ENCODE results near the gene MRM1.

Gene MRM1

GRCh38 chr17:36632916-36633771 is 31.8 kb downstream of the MRM1 start:
- no peak for DNase-seq

DNA sequence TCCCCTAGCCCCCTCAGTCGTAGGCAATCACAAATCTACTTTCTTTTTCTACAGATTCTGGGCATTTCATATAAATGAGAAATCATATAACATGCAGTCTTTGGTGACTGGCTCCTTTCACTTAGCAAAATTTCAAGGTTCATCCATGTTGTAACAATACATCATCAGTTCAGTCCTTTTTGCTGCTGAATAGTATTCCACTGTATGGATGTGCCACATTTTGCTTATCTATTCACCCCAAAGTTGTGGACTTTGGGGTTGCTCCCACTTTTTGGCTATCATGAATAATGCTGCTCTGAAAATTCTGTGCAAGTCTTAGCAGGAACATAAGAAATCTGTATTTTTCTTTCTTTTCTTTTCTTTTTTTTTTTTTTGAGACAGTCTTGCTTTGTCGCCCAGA is 39.0 kb downstream of the MRM1 start:
- no peak for DNase-seq

DNA sequence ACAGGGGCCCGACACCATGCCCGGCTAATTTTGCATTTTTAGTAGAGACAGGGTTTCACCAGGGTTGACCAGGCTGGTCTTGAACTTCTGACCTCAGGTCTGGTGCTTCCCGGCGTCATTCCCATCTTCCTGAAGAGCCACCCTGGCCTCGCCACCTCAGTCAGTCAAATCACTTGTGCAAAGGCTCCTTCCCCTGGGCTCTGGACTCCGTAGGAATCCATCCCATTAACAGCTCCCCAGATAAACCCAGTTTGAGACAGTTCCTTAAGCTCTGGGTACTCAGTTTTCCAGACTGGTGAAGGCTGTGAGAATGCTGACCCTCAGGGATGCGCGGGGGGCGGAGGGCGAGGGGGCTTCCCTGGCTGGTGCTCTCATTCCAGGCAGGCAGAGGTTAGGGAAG is 39.5 kb downstream of the MRM1 start:
- no peak for DNase-seq

GRCh38 chr17:36641331-36641876 is 40.0 kb downstream of the MRM1 start:
- no peak for DNase-seq

DNA sequence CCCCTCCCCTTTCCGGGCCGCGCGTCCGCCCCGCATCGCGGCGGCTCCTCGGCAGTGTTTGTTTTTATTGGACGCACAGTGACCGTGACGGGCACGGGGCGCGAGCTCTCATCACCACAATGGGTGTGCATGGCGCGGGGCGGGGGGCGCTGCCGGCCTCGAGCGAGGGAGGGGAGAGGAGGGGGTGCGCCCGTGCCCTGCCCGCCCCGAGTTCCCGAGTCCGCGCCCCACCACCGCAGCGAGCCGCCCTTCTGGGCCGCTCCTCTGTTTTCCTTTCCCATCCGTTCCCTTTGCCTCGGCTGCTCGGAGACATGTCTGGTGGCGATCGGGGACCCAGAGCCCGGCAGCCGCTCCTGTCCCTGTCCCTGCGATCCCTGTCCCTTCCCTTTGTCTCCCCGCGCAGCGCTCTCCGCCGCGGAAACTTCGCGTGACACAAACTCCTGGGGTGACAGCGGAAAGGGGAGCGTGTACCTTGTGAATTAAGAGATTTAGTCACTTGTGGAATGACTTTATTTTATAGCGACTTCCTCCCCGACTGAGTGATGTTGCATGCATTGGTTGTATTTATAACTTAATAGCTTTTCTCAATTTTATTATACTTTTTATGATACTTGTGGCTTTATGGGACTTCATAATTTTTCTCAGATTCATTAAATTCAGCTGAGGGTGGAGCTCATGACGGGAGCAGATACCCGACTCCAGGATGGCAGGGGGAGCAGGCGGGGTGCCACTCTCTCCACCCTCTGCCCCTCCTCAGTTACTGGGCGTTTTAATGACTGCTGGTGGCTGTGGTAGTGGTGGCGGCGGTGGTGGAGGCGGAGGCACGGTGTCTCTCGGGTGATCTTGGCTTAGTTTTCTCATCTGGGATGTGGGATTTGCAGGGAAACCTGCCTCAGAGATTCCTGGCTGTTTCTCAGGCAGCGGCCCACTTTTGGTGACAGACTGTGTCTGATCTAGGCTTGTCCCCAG is 40.8 kb downstream of the MRM1 start:
- peak; percentile 62 for DNase-seq

- no peak for DNase-seq
These were observed 41.8 kb downstream of the MRM1 start for GRCh38 chr17:36643086-36643685.

- DNase-seq = no peak
These were observed 44.0 kb downstream of the MRM1 start for GRCh38 chr17:36645422-36645821.

DNA sequence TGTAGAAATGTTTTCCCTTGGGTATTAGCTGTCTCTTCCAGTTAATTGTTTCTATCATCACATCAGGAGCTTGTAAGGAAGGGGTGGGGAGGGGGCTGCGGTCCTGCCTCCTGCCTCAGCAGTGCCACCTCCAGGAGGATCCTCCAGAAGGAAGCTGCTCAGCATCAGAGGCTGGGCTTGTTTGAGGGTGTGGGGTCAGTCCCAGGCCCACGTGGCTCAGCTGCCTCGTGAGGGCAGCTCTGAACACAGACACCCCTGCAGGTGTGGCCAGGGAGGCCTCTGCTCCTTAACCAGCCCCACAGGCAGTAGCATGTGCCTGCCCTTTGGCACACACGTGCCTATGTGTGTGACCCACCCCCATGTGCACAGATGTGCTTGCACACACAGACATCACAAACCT is 46.3 kb downstream of the MRM1 start:
- DNase-seq = no peak

DNA sequence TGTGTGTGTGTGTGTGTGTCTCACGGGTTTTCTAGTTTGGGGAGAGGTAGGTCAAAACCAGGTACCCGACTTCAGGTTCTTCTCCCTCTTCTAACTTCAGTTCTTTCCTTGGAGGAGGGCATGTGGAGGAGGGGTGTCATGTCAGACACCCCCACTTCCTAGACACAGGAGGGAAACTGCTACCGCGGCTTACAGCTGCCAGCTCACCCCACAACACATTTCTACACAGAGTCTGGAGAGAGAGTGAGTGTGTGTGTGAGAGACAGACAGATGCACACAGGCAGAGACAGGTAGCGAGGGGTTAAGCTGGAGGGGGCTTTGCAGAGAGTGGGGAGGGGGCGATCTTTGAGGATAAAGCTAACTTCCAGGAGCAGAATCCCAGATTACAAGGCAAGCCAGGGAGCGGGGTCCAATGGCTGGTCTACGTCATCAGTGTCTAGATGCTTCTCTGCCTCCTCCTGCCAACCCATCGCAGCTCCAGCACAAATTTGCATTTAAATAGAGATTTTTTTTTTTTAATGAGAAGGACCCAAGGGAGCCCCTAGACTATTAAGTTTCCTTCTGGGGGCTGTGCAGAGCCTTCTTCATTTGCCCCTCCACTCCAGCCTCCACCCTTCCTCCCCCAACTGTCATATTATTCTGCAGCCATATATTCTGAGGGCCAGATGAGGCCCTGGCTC is 48.9 kb downstream of the MRM1 start:
- no peak for DNase-seq

DNA sequence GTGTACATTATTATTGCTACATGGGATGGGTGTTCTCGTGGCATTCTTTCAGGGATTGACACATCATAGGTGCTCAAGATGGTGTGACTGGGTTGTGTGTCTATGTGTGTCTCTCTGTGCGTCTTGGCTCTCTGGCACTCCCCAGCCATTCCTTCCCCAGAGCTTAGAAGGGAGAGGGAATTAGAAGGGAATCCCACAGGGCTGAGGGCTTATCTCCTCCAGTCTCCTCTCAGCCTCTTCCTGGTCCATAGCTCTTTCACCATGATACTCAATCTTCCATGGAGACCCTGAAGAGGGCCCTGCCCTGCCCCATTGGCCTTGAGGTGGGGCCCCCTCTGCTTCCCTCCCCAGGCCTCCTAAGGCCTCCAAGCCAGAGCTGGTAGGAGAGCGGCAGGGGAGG is 52.0 kb downstream of the MRM1 start:
- DNase-seq = no peak

DNA sequence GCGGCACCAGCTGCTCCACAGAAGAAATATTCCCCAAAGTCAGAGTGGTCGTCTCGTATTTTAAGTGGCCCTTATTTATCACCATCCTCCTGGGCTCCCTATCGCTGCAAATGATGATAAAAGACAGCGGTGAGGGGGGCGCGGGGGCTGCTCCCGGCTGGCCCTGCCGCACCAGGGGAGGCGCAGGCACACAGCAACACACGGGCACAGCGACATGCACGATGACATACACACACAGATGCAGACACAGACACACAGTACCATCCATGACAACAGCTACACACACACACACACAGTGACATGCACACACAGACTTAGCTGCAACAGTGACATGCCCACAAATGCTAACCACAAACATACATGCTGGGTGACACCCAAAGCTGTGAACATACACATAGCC is 52.5 kb downstream of the MRM1 start:
- no peak for DNase-seq

DNA sequence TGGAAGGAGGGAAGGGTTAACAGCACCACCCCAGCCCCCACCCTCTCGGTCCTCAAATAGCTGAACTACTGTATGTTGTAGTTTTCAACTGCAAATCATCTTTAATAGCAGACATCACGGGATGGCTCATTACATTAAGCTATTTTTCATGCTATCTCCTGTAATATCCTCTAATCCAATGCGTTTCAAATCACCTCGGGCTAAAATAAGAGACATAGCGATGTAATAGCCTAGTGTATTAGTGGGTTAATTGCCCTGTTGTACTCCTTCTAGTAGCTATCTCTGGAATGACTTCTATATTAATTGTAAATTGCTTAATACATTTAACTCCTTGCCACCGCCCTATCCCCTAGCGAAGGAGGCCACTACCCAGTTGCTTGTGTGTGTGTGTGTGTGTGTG is 54.3 kb downstream of the MRM1 start:
- DNase-seq = no peak

- DNase-seq = no peak
These were observed 56.0 kb downstream of the MRM1 start for GRCh38 chr17:36657390-36657762.

DNA sequence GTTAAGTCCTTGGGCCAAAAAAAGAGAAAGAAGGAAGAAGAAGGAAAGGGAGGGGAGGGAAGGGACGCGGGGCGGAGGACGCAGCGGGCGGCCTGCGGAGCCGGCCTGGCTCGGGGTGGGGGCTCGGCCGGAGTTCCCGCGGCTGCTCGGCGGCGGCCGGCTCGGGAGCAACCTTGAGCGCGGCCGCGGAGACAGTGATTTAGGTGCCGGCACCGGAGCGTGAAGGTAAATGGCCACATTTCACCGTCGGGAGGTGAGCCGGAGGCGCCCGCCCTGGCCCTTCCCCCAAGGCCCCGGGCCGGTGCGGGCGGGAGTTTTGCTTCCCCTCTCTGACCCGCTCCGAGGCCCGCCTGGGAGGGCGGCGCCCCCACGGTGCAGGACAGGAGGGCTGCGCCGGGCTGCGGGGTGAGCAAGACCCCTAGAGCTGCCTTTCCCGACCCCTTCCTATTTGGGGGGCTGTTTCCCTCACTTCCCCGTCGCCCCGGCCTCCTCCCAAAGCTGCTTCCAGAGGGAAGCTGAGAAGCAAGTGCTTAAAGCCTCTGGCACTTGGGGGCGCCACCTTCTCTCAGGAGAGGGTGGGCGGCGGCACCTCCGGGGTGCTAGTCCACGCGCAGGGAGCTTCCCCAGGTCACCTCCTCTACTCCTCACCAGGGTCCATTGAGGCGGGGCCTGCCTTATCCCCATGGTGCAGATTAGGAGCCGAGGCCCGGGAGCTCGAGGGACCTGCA is 56.5 kb downstream of the MRM1 start:
- no peak for DNase-seq

All from NCI-H345 (cell line).